Astrocyte of the hippocampus (primary cell): ENCODE measurements around the gene CLDND2.
A peak's percentile ranks its signal among the peaks of the same experiment; 100 is the strongest.
"Not testable (repeated sequence)": the region's sequence is repeated elsewhere in the genome, so short reads cannot be mapped to it uniquely, and the experiment has no call there.

Experiments used
- DNase-seq: peaks from one replicate; pipeline ENCODE4 v3.0.0; 2011; ENCODE audit warnings: low read depth, low spot score

CLDND2 gene, protein sequence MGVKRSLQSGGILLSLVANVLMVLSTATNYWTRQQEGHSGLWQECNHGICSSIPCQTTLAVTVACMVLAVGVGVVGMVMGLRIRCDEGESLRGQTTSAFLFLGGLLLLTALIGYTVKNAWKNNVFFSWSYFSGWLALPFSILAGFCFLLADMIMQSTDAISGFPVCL

DNA sequence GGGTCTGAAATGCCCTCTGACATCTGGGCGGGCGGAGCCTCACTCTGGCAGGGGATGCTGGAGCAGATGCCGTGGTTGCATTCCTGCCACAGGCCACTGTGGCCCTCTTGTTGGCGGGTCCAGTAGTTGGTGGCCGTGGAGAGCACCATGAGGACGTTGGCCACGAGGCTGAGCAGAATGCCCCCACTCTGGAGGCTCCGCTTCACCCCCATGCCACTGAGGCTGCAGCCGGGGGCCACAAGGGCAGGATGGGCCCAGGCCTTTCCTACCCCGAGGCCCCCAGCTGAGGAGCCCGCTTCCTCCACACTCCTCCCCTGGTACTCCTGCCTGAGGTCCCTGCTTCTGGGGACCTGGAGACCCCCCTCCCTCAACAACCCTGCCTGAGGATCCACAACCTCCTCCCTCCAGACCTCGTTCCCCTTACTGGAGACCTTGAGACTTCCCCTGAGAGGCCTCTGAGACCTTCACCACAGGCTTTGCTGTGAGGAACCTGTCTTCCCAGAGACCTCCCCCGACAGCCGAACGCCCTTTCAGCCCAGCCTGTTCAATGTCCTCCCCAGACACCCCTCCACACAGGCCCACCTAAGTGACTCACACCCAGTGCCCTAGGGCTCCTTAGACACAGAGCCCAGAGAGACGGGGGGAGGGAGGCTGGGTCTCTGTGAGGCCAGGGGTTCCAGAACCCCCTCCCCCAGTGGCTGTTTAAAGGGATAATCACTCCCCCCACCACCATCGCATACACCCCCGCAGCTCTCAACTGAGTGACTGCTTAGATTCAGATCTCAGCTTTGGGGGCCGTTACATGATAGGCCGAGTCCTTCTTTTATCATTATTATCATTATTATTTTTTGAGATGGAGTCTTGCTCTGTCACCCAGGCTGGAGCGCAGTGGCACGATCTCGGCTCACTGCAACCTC, at the start of gene CLDND2:
TSS of gene CLDND2 (minus strand) at position 638 of the 917 bp plus-strand sequence. CDS start at position 212, 426 bp downstream.
- DNase-seq, result no peak

DNA sequence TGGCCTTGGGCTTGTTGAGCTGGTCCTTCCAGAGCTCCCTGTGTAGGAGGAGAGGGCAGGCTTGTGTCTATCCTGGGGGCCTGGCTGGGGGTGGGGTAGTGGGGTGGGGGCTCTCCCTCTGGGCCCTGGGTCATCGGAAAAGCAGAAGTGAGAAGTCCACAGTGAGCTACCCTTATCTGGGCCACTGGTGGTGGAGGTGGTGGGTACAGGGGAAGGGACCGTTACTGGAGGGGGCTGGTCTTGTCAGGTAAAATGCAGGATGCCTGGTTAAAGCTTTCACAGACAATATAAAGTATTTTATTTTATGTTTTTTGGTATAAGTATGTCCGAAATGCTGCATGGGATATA, 49.0 kb upstream of the CLDND2 start:
- no peak for DNase-seq

GRCh38 chr19:51417107-51417809, 48.5 kb upstream of the CLDND2 start, which contains the start of gene SIGLEC10:
SIGLEC10 (minus strand) TSS chr19:51417642; CDS start chr19:51417581, 61 bp downstream.
- no peak for DNase-seq

DNA sequence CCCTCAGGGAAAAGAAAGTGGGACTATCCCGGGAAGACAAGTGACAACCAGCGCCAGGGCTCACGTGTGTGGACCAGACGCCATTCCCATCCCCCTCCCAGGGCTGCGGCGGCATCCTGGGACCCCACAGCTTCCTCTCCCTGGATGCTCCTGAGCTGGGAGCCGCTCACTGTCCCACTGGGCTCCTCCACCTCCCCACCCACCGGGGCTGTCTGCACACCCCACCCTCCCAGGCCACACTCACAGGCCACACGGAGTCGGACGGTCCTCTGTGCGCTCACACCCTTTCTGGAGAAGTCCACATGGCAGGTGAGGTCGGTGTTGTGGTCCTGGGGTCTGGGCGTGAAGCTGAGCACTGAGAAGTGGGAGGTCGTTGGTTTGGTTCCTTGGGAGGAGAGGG, 47.6 kb upstream of the CLDND2 start:
- not testable (repeated sequence) for DNase-seq

- DNase-seq, result no peak
Measured at GRCh38 chr19:51415187-51415586, 46.4 kb upstream of the CLDND2 start.

- DNase-seq, result no peak
Measured at GRCh38 chr19:51410950-51411748, 42.3 kb upstream of the CLDND2 start.

DNA sequence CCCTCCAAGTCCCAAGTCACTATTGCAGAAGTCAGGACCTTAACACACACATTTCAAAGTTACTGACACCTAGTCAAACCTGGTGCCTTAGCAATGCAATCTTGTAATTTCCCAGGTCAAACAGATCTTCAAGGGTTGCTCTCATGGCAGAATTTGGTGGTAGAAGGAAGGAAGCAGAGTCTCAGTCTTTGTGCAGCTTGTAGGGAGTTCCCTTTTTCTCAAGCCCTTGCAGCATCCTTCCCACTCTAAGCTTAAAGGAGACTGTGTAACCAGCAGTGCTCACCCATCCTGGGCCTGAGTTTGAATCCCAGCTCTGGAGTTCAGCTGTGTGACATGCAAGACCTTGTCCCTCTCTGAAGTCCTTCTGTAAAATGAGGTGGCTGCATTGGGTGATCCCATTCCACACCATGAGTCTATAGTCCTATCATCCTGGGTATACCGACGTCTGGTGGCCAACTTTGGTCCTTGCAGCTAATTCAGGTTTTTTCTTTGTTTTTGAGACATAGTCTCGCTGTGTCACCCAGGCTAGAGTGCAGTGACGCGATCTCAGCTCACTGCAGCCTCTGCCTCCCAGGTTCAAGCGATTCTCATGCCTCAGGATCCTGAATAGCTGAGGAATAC, 38.8 kb upstream of the CLDND2 start:
- peak; percentile 18 for DNase-seq

- DNase-seq, result no peak
Measured at GRCh38 chr19:51402117-51402516, 33.3 kb upstream of the CLDND2 start.

DNA sequence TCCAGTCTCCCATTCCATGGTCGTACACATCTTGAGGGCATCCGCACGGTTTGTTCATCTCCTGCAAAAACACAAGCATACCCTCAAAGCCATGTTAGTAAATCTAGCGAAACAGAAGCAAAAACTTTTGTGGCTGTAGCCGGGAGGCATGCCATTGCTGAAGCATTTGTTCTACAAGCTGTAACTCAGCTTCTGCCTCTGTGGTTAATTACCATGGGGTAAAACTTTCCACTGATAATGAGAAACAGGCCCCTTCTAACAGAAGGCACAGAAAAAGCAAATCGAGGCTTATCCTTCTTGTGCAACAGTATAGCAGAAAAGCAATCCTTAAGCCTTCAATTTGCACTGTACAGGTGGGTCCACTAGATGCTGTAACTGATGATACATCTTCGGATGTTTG, 31.1 kb upstream of the CLDND2 start:
- not testable (repeated sequence) for DNase-seq

- no peak for DNase-seq
Measured at GRCh38 chr19:51399231-51399630, 30.4 kb upstream of the CLDND2 start.

DNA sequence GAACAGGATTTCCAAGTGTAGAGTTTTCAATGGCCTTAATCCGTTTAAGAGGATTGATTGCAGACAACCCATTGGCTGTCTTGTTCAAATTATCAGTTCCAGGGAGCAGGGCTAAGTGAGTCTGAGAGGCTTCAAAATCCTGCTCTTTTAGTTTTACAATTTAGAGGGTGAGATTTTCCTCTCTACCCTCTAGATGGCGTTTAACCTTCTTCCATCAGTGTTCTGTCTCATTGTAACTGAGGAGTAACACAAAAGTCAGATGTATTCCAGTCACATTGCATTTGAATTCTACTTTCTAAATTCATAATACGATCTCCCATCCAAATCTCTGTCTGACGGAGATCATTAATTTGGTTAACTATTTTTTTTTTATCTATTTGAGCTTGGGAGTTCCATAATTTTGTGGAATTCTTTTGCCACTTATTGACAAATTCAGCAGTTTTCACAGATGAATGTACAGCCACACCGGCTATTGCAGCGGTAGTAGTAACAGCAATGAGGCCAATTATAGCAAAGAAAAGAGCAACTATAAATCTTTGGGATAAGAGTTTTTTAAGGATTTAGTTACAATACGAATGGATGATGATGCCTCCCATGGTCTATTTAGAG, 29.4 kb upstream of the CLDND2 start:
- peak; percentile 13 for DNase-seq

- DNase-seq, result not testable (repeated sequence)
Measured at GRCh38 chr19:51397453-51397852, 28.6 kb upstream of the CLDND2 start.

- DNase-seq, result no peak
Measured at GRCh38 chr19:51396175-51396574, 27.4 kb upstream of the CLDND2 start.

GRCh38 chr19:51394050-51394836, 25.4 kb upstream of the CLDND2 start:
- peak; percentile 98 for DNase-seq

DNA sequence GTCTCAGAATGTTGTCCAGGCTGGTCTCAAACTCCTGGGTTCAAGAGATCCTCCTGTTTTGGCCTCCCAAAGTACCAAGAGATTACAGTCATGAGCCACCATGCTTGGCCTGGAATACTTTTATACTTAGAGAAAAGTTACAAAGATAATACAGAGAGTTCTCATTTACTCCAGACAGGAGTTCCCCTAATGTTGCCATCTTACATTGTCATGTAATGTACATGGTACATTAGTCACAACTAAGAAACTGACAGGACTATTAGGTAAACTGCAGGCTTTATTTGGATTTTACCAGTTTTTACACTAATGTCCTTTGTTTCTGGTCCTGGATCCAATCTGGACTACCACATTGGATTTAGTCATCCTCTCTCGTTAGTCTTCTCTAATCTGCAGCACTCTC, 23.9 kb upstream of the CLDND2 start:
- DNase-seq, result no peak

DNA sequence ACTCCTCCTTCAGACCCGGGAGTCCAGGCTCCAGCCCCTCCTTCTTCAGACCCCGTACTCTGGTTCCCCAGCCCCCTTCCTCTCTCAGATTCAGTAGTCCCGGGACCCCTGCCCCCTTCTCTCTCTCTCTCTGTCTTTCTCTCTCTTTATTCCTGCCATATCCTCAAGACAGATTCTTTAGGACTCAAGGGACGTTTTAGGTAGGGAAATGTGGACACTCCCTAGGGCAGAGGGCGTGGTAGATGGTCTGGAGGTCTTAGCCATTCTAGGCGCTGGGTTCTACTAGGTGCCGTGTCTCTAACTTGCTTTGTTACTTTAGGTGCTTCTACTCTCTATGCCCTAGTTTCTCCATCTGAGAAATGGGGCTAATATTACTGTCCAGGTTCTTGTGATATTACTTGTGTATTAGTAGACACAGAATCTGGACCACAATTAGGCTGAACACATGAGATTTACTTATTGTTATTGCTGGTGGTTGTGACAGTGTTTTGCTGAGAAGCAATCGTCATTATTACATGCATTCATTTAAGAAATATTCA, 22.3 kb upstream of the CLDND2 start:
- no peak for DNase-seq

DNA sequence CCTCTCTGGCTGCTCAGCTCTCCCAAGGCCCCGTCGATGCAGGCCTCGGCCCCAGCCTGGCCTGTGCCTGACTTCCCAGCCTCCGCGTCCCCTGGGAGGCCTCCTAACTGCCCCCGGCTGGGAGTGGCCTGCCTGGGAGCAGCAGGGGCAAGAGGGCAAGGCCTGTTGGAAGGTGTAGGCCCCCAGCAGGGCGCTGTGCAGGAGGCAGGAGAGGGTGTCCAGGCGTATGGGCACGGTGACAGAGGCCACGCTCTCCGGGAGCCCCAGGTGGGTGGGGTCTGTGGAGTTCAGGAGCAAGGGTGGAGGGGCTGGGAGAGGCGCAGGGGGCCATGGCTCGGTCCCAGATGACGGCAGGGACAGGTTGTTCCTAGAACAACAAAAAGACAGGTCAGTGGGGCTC, 20.3 kb upstream of the CLDND2 start:
- no peak for DNase-seq

DNA sequence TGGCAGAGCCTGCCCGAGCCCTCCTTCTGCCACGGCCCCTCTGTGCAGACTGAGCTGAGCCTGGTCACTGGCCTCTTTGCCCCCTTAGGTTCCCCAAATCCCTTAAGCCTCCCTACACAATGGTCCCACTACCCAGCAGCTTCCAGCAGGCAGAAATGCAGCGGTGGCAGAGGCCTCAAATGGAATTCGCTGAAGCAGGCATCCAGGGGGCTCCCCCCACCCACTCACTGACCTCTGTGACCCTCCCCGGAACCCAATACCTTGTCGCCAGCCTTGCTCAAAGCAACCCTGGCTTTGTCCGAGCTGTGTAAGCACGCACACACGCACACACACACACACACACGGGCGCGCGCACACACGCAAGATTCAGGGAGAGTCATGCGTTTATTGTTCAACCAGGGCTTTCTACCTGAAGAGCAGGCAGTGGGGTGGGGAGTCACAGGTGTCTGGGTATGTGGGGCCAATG, 19.2 kb upstream of the CLDND2 start, which contains the start of gene LIM2:
TSS of gene LIM2 (minus strand) at position 51 of the 466 bp plus-strand sequence. CDS start 531 bp downstream, outside the sequence.
- DNase-seq, result no peak

DNA sequence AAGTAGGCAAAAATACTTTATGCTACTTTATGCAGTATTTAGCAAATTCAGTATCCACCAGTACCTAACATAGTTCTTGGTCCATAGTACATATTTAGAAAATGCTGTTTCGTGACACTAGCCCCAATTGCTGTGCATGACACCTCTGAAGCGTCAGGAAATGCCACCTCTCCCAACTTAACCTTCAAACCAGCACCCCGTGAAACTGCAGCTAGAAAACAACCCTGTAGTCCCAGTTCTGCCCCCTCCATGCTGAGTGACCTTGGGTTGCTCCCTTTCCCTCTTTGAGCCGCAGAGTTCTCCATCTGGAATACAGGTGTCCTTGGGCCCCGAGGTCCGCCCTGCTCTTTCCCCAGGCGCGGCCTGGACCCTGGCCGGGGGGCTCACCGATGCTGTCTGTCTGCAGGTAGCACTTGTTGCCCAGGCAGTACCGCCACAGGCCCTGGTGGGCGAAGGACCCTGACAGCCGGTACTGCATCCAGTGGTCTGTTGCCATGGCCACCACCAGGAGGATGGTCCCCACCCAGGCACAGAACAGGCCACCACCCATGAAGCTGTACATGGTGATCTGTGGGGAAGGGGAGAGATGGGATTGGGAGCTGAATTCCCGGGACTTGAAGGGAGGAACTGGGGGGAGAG, 18.2 kb upstream of the CLDND2 start:
- DNase-seq, result no peak
